GM12872 (cell line): ENCODE results near the gene ITGA1.

Experiments
- TF ChIP-seq, protein P1 (sequence below): IDR thresholded peaks from 3 replicates; pipeline ENCODE4 v1.5.1; 2011; ENCODE audit warnings: low read depth, mild to moderate bottlenecking, low read length, moderate library complexity; ENCODE audit not compliant: insufficient read depth

The ITGA1 gene

DNA sequence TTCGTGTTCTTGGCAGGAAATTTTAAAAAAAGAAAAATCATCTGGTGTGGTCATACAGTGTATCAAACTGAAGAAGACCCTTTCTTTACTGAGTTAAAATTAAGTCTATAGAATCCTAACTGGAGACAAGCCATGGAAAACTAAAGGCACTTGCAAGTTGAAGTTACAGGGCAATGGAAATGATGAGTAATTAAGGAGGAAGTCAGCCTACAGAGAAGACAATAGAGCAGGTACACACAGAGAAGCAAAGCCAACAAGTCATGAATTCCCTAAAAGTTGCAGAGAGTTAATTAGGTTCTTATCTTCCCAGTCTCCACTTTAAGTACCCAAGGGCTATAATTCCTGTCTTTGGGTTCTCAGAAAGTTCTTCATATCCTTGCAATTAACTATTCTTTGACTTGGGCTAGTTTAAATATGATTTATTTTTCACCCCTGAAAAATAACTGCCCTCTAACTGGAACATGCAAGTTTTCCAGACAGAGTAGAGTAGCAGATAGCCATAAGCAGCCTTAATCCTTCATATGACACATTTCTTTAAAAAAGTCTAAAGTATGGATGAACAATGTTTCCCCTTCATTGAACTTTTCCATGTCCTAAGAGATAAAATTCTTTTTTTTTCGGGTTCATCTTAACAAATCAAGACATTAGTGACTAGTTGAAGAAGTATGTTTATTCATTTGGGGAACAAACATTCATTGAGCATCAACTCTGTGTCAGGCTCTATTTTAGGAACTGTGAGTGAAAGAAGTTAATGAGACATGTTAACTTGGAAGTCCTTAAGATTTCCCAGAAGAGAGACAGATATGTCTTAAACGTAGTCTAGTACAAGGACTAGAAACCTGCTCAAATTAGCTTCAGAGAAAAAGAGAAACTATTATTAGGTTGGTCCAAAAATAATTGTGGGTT is 196.3 kb downstream of the ITGA1 start:
- TF ChIP-seq, protein P1, sequence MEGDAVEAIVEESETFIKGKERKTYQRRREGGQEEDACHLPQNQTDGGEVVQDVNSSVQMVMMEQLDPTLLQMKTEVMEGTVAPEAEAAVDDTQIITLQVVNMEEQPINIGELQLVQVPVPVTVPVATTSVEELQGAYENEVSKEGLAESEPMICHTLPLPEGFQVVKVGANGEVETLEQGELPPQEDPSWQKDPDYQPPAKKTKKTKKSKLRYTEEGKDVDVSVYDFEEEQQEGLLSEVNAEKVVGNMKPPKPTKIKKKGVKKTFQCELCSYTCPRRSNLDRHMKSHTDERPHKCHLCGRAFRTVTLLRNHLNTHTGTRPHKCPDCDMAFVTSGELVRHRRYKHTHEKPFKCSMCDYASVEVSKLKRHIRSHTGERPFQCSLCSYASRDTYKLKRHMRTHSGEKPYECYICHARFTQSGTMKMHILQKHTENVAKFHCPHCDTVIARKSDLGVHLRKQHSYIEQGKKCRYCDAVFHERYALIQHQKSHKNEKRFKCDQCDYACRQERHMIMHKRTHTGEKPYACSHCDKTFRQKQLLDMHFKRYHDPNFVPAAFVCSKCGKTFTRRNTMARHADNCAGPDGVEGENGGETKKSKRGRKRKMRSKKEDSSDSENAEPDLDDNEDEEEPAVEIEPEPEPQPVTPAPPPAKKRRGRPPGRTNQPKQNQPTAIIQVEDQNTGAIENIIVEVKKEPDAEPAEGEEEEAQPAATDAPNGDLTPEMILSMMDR = no peak

DNA sequence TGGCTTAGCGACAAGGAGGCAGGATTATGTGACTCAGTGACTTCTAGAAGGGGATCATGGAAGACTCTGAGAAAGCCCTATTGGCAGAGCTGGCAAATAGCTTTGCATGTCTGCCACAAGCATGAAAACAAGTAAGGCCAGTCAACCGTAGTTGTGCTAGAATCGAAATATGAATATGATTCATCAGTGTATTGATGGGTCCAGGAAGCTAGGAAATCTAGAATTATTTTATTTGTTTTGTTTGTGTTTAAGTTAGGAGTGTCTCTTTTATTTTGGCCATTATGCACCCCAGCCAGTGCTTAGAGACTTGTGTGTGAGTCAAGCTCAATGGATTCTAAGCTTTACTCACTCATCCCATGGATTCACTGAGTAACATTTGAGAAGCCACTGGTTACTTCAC is 197.6 kb downstream of the ITGA1 start:
- TF ChIP-seq, protein P1 = no peak

DNA sequence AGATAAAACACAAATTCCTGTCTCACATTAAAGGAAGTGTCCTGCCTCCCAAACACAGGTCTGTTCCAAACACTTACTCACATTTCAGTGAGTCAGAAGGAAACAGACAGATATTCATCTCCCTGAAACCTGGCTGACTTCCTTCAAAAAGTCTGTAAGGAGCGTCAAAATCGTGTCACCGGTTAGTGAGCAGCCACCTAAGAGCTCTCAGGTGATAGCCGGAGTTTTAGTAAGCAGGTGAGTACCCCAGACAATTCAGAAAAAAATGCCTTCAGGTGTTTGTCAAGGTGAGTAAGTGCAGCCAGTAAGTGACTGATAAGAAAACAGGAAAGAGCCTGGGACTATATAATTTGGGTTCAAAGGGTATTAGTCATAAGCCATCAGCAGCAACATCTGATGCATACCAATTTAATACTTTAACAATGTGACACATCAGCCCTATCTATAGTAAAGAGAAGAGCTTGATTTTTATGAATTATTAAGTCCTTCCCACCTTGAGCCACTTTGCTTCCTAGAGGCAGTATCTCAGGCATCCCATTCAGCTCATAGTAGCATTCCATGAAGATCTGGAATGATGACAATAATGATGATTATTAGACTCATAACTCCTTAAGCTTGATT is 200.1 kb downstream of the ITGA1 start:
- TF ChIP-seq, protein P1 = no peak

DNA sequence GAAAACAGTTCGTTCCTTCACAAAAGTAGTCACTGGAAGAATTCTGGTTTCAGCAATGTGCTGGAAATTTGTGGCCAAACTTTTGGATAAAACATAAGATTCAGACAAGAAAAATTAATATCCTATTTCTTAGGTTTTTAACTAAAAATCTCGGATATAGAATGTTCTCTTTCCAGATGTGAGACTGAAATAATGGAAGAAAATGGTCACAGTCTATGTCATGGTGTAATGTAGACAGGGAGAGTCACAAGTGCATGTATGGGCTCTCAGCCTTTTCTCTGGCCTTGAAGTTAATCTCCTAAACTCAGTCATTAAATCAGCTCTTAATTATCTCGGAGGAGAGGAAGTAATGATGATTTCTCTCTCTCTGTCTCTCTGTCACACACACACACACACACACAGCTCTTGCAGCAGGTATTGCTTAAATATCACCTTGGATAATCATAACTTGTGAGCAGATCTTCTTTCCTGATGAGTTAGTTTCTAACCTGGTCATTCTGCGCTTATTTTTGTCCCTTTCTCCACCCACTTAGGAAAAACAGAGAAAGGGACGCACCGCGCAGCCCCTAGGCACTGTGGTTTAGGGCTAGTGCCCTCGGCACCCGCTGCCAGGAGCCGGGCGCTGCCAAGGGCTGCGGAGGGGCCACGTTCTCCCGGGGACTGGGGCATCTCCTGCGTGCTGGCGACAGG is 200.8 kb downstream of the ITGA1 start:
- TF ChIP-seq, protein P1 = no peak

DNA sequence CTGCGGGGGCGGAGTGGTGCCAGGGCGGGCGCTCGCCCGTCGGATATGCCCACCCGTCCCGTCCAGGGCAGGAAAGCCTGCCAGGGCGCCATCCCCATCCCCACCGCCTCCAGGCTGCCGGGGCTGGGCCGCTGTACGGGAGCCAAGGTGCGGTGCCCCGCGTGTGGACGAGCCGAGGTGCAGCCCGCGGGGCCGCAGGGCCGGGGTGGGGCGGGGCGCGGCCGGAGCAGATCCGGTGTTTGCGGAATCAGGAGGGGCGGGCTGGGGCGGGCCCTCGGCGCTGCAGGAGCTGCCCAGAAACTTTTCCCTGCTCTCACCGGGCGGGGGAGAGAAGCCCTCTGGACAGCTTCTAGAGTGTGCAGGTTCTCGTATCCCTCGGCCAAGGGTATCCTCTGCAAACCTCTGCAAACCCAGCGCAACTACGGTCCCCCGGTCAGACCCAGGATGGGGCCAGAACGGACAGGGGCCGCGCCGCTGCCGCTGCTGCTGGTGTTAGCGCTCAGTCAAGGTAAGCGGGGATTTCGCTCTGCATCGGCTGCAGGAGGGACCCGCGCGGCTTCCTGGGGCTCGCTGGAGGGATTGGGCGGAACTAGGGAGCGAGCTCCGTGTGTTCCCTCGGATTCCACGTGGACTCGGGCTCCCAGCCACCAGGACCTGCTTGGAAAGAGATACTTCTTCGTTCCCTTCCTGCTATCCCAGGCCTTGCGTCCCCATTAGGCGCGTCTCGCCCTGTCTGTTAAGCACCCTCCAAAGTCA is 201.5 kb downstream of the ITGA1 start, which contains the start of gene ITGA2:
Gene ITGA2, plus strand, starts transcription at position 328 of the 756 bp plus-strand sequence. Its CDS starts 117 bp downstream, at position 445.
- TF ChIP-seq, protein P1 = no peak

DNA sequence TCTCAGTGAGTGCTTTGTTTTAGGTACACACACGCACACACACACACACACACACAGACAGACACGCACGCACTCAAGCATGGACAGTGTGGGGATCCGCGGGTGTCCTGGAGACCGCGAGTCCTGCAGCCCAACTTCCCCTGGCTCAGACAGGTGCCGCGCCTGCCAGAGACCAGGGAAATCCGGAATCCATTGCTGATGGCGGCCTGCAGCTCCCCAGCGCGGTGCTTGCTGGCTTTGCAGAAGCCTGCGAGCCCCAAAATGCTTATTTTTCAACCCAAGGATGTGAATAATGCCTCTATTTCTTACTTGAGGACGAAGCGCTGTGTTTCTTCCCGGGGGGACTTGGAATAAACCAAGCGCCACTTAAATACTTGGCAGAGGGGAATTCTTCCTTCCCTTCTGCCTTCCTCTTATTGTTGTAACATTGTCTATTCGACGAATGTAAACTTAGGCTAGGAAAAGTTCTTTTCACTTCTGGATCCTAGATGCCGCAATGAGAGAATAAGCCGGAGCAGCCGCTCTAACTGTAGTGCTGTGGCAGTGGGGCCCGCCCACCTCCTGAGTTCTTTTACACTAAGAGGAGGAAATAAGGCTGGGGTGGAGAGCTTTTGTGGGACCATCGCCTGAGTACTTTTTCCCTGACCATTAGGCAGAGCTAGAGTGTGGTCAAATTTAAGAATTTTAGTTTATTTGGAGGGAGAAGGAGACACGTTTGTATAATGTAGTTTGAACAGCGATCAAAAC is 202.2 kb downstream of the ITGA1 start:
- TF ChIP-seq, protein P1 = no peak; the same call in 2 of the 3 replicates
